Measurements from ENCODE around the gene PPM1N. TPM values are rescaled to one million over a fixed set of nuclear protein-coding genes. Genes with fewer than 3 reads are reported as not detected.

Gene PPM1N
- total RNA-seq, 1 experiment from 2014 or later: 5.2 TPM

DNA sequence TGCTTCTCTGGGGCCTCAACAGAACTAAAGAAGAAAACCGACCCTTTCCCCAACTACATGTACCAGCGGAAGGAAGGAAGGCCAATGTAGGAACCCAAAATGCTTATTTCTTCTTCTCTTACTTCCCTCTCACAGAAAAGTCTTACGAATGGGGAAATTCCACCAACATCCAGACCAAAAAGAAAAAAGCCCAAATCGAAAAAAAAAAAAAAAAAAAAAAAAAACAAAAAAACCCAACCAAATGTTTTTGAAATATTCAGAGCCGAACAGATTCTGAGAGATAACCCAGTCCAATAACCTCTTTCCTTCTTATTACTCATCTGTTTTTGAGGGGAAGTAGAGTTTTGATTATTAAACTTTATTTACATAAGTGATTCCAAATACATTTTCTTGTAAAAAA lies 3.9 kb downstream of the PPM1N start:
- intact Hi-C loops (cut with micrococcal nuclease): no loop called here
- no TSS peak for BruUV-seq (replicated peaks)
- ChIA-PET POLR2A (no interaction called here), CTCF (no interaction called here), RAD21 (ENCODE audit: low non-redundant PET in 1 of 2, low total read pairs in 2 of 2, uncharacterized antibody in 2 of 2, unreplicated experiment in 2 of 2) (no interaction called here)
- H4K20me1 ChIP-seq (ENCODE audit: insufficient read depth): no peaks in the 10 kb centered on the region
- no peak for ATAC-seq
- no peaks in the 10 kb centered on the region for H3K9me2 ChIP-seq (ENCODE audit: insufficient read depth)
- no peak for TF ChIP-seq POLR2AphosphoS5 (IDR thresholded peaks at IDR 0.05; ENCODE audit: low read depth, low read length)
- no peak for TF ChIP-seq POLR2A (IDR thresholded peaks at IDR 0.05; ENCODE audit: borderline replicate concordance, extremely low read depth, insufficient read depth, insufficient read length)
- TF ChIP-seq ZBTB33 (IDR thresholded peaks at IDR 0.05; ENCODE audit: extremely low read depth, insufficient replicate concordance, low read length): no peak
- TF ChIP-seq CEBPB (IDR thresholded peaks at IDR 0.05; ENCODE audit: low read depth): no peak
- no peak for TF ChIP-seq TCF7L2 (IDR thresholded peaks at IDR 0.05; ENCODE audit: borderline replicate concordance, extremely low read depth, insufficient read depth, insufficient read length)
- TF ChIP-seq YY1 (IDR thresholded peaks at IDR 0.05; ENCODE audit: extremely low read depth, insufficient replicate concordance, low read depth, low read length): no peak
- TF ChIP-seq RAD21 (IDR thresholded peaks at IDR 0.05; ENCODE audit: low read depth): no peak
- no peak for TF ChIP-seq REST (IDR thresholded peaks at IDR 0.05; ENCODE audit: low read depth)
- TF ChIP-seq CTCF (IDR thresholded peaks at IDR 0.05 in 2 of 3, conservative IDR thresholded peaks at IDR 0.05 in 1 of 3; ENCODE audit: borderline replicate concordance in 1 of 3, insufficient read depth in 1 of 3, low read depth in 2 of 3, low read length in 2 of 3): no peak
- TF ChIP-seq, protein P1, sequence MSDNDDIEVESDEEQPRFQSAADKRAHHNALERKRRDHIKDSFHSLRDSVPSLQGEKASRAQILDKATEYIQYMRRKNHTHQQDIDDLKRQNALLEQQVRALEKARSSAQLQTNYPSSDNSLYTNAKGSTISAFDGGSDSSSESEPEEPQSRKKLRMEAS (IDR thresholded peaks at IDR 0.05): no peak
- no peak for TF ChIP-seq EZH2phosphoT487 (IDR thresholded peaks at IDR 0.05; ENCODE audit: borderline replicate concordance)
- TF ChIP-seq ZFX (IDR thresholded peaks at IDR 0.05): no peak
- no peak for TF ChIP-seq EZH2 (IDR thresholded peaks at IDR 0.05)
- no peak for TF ChIP-seq EGR1 (IDR thresholded peaks at IDR 0.05; ENCODE audit: low read depth)
- no peak for TF ChIP-seq JUND (IDR thresholded peaks at IDR 0.05)
- TF ChIP-seq SP1 (IDR thresholded peaks at IDR 0.05; ENCODE audit: low read depth): no peak
- TF ChIP-seq ATF3 (IDR thresholded peaks at IDR 0.05): no peak
- no peak for TF ChIP-seq CBX3 (IDR thresholded peaks at IDR 0.05; ENCODE audit: low read depth)
- TF ChIP-seq ELF1 (IDR thresholded peaks at IDR 0.05; ENCODE audit: borderline replicate concordance, low read depth): no peak
- no peaks in the 10 kb centered on the region for H3K36me3 ChIP-seq (ENCODE audit: control insufficient read depth in 1 of 2, insufficient read depth in 2 of 2, low read length in 2 of 2)
- H3K9me3 ChIP-seq (ENCODE audit: control insufficient read depth in 1 of 2, insufficient read depth in 1 of 2, low read depth in 1 of 2, low read length in 2 of 2): no peaks in the 10 kb centered on the region
- H3K27me3 ChIP-seq (ENCODE audit: insufficient read depth, low read length): no peaks in the 10 kb centered on the region
- H3K4me2 ChIP-seq (ENCODE audit: low read length): no peak overlapping the region
- H3K79me2 ChIP-seq (ENCODE audit: insufficient read depth, low read length): peaks cover 2% of the 10 kb centered on the region; the same call in 1 of the 2 replicates
- peaks cover 29 to 42% of the 10 kb centered on the region in 2 experiments; a peak in 3 of 4 replicates for H3K4me1 ChIP-seq (ENCODE audit: control insufficient read depth in 1 of 2, insufficient read depth in 2 of 2, low read length in 2 of 2)
- H3K4me3 ChIP-seq (replicated peaks in 1 of 2; ENCODE audit: low read depth in 1 of 2, low read length in 2 of 2): no peak overlapping the region
- no peak overlapping the region for H3K9ac ChIP-seq (ENCODE audit: low read length)
- no peak for DNase-seq (ENCODE audit: low read depth, low spot score)
- H3K27ac ChIP-seq (ENCODE audit: low read depth, low read length): no peak overlapping the region
- H2AFZ ChIP-seq (ENCODE audit: low read depth, low read length, poor library complexity, severe bottlenecking): no peak overlapping the region
